Effector memory CD4-positive, alpha-beta T cell (primary cell): ENCODE measurements around the gene CD300C.

Experiments
- DNase-seq, 3 donors: peaks; one replicate each; pipeline ENCODE4 v3.0.0-alpha.2; 2020
- H3K27ac ChIP-seq: 2 replicates; pipeline ENCODE4 v1.7.0; 2013; ENCODE audit warnings: mild to moderate bottlenecking, low read length, moderate library complexity; ENCODE audit not compliant: insufficient read depth, poor library complexity, severe bottlenecking
- H3K27me3 ChIP-seq: replicated peaks from 2 replicates; pipeline ENCODE4 v1.7.0; 2013; ENCODE audit warnings: mild to moderate bottlenecking, low read length; ENCODE audit not compliant: insufficient read depth, control insufficient read depth, poor library complexity, severe bottlenecking
- H3K36me3 ChIP-seq: 2 replicates; pipeline ENCODE4 v1.7.0; 2013; ENCODE audit warnings: mild to moderate bottlenecking, low read length, moderate library complexity; ENCODE audit not compliant: control insufficient read depth, insufficient read depth
- H3K4me1 ChIP-seq: 2 replicates; pipeline ENCODE4 v1.7.0; 2013; ENCODE audit warnings: low read length, mild to moderate bottlenecking; ENCODE audit not compliant: control insufficient read depth, insufficient read depth, poor library complexity, severe bottlenecking
- H3K4me3 ChIP-seq: 2 replicates; pipeline ENCODE4 v1.7.0; 2013; ENCODE audit warnings: low read length, low read depth, mild to moderate bottlenecking; ENCODE audit not compliant: insufficient read depth, poor library complexity, severe bottlenecking
- H3K9me3 ChIP-seq: 2 replicates; pipeline ENCODE4 v1.7.0; 2013; ENCODE audit warnings: mild to moderate bottlenecking, low read length, moderate library complexity; ENCODE audit not compliant: control insufficient read depth

Gene CD300C

DNA sequence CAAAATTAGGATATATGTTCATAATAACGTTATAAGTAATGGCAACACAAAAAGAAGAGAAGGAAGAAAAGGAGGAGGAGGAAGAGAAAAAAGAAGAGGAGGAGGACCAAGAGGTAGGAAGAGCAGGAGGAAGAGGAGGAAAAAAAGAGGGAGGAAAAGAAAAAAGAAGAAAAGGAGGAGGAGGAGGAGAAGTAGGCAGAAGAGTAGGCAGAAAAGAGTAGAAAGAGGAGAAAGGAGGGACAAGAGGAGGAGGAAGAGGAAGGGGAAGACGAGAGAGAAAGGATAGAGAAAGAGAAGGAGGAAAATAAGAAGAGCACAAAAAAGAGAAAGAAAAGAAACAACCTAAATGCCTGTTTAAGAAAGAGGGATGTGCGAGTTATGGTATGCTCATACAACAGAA, 9.0 kb downstream of the CD300C start:
- Histone ChIP-seq H3K4me3 (no peak overlapping the region), H3K4me1 (no peaks in the 10 kb centered on the region), H3K9me3 (no peaks in the 10 kb centered on the region), H3K27ac (no peak overlapping the region), H3K36me3 (no peaks in the 10 kb centered on the region), H3K27me3 (peaks cover 18% of the 10 kb centered on the region)
- DNase-seq = no peak

DNA sequence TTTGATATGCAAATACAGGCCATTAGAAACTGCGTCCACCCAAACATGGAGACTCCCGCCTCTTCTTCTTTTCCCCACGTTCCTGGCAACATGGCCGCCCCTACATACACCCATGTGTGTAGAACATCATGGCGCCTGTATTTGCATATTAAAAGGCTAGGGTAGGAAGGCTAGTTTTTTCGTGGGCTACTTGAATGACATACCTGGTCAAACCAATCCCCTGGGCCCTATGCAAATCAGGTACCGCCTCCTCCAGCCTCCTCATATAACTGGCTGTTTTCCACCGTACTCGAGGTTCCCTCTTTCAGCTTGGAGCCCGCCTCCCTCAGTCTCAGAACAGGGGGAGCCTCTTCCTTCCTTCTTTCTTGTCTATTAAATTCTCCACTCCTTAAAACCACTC, 13.8 kb downstream of the CD300C start:
- no peak for DNase-seq
- Histone ChIP-seq H3K4me1 (no peaks in the 10 kb centered on the region), H3K4me3 (no peak overlapping the region)

DNA sequence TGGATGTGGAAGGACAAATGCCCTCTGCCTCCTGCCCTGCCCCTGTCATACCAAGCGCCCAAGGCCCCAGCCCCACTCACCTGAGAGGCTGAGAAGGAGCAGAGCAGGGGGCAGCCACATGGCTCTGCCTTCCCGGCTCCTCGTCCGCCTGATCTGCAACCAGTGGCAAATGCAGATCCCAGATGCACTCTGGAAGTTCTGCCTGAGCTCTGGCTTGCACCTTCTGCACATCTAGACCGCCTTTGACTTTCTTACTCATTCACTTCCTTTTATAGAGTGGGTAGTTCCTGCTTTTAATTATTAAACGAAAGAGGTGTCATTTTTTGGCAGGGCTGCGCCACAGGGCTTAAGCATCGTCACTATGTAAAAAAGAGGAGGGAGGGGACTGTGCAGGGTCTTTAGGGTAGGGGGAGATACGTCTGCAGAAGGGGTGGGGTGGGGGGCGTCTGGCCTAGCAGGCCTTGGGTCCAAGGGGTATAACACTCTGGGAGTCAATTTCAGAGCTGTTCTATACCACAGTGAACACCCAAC, 14.6 kb downstream of the CD300C start, which contains the start of gene CD300LB:
TSS of gene CD300LB (minus strand) at position 245 of the 531 bp plus-strand sequence. CDS start at position 120, 125 bp downstream.
- no peak within 1 kb of the TSS for H3K4me3 ChIP-seq
- no peak for DNase-seq
- H3K36me3 ChIP-seq = no peaks in the 10 kb centered on the region
- no peaks in the 10 kb centered on the region for H3K9me3 ChIP-seq
- H3K27ac ChIP-seq = no peak within 1 kb of the TSS
- peaks cover 18% of the 10 kb centered on the region for H3K27me3 ChIP-seq
- H3K4me1 ChIP-seq = no peaks in the 10 kb centered on the region

More for the DNA sequence above, 13.8 kb downstream of the CD300C start:
- Histone ChIP-seq H3K27ac (no peak overlapping the region), H3K27me3 (peaks cover 18% of the 10 kb centered on the region), H3K9me3 (no peaks in the 10 kb centered on the region), H3K36me3 (no peaks in the 10 kb centered on the region)

DNA sequence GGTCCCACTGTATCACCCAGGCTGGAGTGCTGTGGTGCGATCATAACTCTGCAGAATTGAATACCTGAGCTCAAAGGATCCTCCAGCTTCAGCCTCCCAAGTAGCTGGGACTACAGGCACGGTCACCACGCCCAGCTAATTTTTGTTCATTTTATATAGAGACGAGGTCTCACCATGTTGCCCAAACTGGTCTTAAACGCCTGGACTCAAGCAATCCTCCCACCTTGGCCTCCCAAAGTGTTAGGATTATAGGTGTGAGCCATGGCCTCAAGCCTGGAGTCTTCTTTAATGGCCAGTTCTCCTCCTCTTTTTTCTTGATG, 15.1 kb downstream of the CD300C start:
- no peaks in the 10 kb centered on the region for H3K9me3 ChIP-seq
- peaks cover 18% of the 10 kb centered on the region for H3K27me3 ChIP-seq
- H3K36me3 ChIP-seq = no peaks in the 10 kb centered on the region
- no peak for DNase-seq
- H3K4me3 ChIP-seq = no peak overlapping the region
- H3K27ac ChIP-seq = no peak overlapping the region
- no peaks in the 10 kb centered on the region for H3K4me1 ChIP-seq

DNA sequence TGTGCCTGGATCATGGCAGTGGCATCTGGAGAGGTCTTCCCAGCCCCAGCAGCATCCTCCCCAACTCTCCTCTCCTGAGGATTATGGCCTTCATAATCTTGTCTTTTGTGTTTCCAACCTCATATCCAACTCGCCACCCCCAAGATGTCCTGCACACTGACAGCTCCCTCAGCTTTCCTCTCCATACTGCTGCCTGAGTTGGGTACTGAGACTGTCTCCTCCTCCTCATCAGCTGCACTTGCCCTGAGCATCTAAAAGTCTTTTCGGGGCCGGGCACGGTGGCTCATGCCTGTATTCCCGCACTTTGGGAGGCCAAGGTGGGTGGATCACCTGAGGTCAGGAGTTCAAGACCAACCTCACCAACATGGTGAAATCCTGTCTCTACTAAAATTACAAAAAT, 16.7 kb downstream of the CD300C start:
- H3K9me3 ChIP-seq = no peaks in the 10 kb centered on the region
- no peaks in the 10 kb centered on the region for H3K36me3 ChIP-seq
- H3K27ac ChIP-seq = no peak overlapping the region
- no peak for DNase-seq
- no peaks in the 10 kb centered on the region for H3K4me1 ChIP-seq
- peaks cover 16% of the 10 kb centered on the region for H3K27me3 ChIP-seq
- no peak overlapping the region for H3K4me3 ChIP-seq

DNA sequence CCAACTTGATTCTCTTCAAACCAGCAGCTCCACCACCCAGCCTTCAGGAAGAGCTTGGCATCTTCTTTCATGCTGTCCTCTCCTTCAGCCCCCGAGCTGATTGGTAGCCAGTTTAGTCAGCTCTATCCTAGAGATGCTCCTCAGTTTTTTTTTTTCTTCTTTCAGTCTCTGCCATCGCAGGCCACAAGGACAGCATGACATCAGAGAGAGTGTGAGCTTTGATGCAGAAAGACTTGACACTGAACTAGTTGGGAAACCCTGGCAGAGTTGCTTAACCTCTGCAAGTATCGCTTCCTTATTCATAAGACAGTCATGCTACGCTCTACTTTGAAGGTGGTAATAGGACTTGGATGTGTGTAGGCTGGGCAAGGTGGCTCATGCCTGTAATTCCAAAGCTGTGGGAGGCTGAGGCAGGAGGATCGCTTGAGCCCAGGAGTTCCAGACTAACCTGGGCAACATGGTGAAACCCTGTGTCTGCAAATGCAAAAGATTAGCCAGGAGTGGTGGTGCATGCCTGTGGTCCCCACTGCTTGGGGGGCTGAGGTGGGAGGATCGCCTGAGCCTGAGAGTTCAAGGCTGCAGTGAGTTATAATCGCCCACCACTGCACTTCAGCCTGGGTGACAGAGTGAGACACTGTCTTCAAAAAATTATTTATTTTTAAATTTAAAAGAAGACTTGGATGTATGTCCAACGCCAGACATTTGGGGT, 17.3 kb downstream of the CD300C start:
- no peak overlapping the region for H3K27ac ChIP-seq
- H3K36me3 ChIP-seq = no peaks in the 10 kb centered on the region
- peaks cover 13% of the 10 kb centered on the region for H3K27me3 ChIP-seq
- H3K4me3 ChIP-seq = no peak overlapping the region
- H3K4me1 ChIP-seq = no peaks in the 10 kb centered on the region
- DNase-seq = no peak
- no peaks in the 10 kb centered on the region for H3K9me3 ChIP-seq

DNA sequence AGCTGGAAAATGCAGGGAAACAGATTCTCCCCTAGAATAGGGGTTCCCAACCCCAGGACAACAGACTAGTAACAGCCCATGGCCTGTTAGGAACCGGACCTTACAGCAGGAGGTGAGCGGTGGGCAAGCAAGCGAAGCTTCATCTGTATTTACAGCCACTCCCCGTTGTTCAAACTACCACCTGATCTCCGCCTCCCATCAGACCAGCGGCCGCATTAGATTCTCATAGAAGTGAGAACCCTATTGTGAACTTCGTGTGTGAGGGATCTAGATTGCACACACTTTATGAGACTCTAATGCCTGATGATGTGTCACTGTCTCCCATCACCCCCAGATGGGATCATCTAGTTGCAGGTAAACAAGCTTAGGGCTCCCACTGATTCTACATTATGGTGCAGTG, 18.2 kb downstream of the CD300C start:
- DNase-seq = no peak
- no peak overlapping the region for H3K27ac ChIP-seq
- no peaks in the 10 kb centered on the region for H3K9me3 ChIP-seq
- no peaks in the 10 kb centered on the region for H3K36me3 ChIP-seq
- no peaks in the 10 kb centered on the region for H3K4me1 ChIP-seq
- H3K4me3 ChIP-seq = no peak overlapping the region
- H3K27me3 ChIP-seq = peaks cover 7% of the 10 kb centered on the region

DNA sequence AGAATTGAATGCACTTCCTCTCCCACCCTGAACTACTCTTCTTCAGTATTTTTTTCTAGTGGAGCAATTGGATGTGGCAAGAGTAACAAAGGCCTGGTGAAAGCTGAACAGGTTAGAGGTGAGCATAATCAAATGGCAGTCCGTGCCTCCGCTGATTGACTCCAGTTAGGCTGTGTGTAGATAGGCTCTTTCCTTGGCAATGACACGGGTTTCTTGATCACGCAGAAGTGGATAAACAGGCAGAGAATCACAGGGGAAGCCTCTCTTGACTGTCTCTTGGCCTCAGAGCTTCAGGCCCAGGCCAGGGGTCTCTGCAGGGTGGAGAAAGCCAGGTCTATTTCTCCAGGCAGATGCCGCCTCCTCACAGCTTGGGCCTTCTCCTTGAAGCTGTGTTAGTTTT, 18.8 kb downstream of the CD300C start:
- Histone ChIP-seq H3K36me3 (no peaks in the 10 kb centered on the region), H3K4me1 (no peaks in the 10 kb centered on the region), H3K9me3 (no peaks in the 10 kb centered on the region), H3K27ac (no peak overlapping the region), H3K4me3 (no peak overlapping the region), H3K27me3 (peaks cover 3% of the 10 kb centered on the region)
- no peak for DNase-seq

DNA sequence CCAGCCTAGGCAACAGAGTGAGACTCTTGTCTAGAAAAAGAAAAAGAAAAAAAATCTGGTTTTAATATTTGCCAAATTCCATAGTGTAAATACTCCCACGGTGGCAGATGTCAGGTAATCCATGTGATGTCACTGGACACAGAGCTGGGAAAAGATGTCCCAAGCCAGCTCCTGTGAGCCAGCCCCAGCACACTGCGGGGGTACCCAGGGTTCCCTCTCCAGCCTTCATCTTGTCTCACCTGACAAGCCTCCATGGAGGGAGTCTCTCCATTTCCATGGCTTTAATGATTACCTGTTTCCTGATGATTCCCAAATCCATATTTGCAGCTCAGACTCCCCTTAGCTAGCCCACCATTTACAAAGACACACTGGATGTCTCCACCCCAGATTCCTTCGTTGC, 19.2 kb downstream of the CD300C start:
- Histone ChIP-seq H3K27ac (no peak overlapping the region), H3K4me3 (no peak overlapping the region), H3K4me1 (no peaks in the 10 kb centered on the region), H3K9me3 (no peaks in the 10 kb centered on the region), H3K36me3 (no peaks in the 10 kb centered on the region), H3K27me3 (peaks cover 3% of the 10 kb centered on the region)
- no peak for DNase-seq

DNA sequence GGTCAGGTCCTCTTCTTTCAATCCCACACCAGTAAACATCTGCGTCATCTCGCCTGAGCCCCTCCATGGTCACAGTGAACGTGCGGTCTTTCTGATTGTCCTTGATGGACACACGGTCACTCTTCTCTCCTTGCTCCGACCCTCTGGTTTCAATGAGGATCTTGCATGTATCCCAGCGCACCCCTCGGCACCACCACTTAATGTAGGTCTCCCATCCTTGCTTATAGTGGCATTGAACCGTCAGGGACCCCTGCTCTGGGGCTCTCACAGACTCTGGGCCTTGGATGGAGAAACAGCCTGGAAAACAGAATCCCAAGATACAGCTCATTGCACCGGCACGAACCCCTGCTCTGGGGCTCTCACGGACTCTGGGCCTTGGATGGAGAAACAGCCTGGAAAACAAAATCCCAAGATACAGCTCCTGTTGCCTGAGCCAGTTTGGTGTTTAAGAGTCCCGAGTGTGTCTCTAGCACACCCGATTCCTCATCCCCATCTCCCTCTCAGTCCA, 20.1 kb downstream of the CD300C start:
- Histone ChIP-seq H3K4me1 (no peaks in the 10 kb centered on the region), H3K36me3 (no peaks in the 10 kb centered on the region)

More for the DNA sequence above, 20.1 kb downstream of the CD300C start:
- DNase-seq = no peak
- Histone ChIP-seq H3K4me3 (no peak overlapping the region), H3K9me3 (no peaks in the 10 kb centered on the region), H3K27ac (no peak overlapping the region), H3K27me3 (peaks cover 3% of the 10 kb centered on the region)
